ENCODE results near the gene PIGN.

DNA sequence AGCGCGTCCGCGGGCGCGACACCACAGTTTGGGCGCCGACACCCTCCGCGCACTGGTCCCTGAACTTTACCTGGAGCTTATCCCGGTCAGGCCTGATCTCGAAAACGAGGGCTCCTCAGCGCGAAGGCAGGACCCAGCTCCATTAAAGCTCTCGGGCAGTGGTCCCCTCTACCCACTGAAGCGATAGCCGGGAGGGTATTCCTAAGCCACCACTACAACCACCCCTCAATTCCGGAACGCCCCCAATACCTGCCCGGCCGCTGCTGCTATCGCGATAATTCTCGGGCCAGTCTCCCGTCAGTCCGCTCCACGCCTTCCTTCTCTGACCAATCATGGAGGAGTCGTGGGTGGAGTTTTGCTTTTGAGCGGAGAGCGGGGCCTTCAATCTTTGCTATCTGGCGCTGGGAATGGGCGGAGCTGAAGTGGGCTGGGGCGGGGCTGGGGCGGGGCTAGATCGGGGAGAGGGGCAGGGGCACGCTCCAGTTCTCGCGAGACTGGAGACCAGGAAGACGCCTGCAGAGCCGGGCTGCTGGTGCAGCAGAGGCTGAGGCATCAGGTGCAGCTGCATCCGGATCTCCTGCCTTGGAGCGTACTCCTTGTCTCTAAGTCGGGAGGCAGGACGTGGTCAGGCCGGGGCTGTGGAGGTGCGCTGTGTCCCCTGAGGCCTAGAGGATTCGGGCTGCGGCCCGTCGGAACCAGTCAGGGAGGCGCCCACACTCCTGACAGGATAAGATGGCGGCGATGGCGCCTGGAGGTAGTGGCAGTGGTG lies at the start of gene PIGN, which contains the start of gene RELCH:
- TF ChIP-seq CTCF (IDR thresholded peaks at IDR 0.05) (no peak), POLR2A (IDR thresholded peaks at IDR 0.05) (peak; percentile 73 to 77), POLR2AphosphoS5 (IDR thresholded peaks at IDR 0.05) (peak; percentile 83)
